ENCODE measurements around the gene ELOVL3. TPM values are rescaled to one million over a fixed set of nuclear protein-coding genes. Genes with fewer than 3 reads are reported as not detected.

Gene ELOVL3
- total RNA-seq, 1 experiment from 2014 or later: 0.17 TPM

DNA sequence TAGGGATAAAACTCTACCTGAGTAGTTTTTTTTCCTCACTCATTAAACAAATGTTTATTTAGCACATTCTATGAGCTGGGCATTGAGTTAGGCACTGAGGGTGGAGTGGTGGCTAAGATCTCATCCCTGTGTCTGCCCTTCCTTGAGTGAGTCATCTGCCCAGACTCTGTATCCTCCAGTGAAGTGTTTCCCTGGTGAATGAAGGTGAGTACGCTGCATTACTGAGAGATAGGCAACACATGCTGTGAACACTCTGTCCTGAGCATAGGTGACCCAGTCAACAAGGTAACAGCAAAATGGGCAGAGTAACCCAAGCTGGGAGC, 9.5 kb downstream of the ELOVL3 start:
- peaks cover 98% of the 10 kb centered on the region for H3K27me3 Mint-ChIP-seq (ENCODE audit: low read depth)
- ChIA-PET POLR2A (no interaction called here), CTCF (interaction anchor here (1.0 to 18.9 kb wide), 6 partner anchors 9 to 164 kb away, joined by 3 to 906 read pairs (median 4); partner anchors contain the start of genes ELOVL3 and GBF1)
- H3K27ac Mint-ChIP-seq: no peak overlapping the region
- TF ChIP-seq, protein P1, sequence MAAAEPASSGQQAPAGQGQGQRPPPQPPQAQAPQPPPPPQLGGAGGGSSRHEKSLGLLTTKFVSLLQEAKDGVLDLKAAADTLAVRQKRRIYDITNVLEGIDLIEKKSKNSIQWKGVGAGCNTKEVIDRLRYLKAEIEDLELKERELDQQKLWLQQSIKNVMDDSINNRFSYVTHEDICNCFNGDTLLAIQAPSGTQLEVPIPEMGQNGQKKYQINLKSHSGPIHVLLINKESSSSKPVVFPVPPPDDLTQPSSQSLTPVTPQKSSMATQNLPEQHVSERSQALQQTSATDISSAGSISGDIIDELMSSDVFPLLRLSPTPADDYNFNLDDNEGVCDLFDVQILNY (CRISPR knock-in tag; IDR thresholded peaks at IDR 0.05): no peak
- TF ChIP-seq ELF4 (CRISPR knock-in tag; IDR thresholded peaks at IDR 0.05; ENCODE audit: low read depth) (no peak), TCF7 (CRISPR knock-in tag; IDR thresholded peaks at IDR 0.05; ENCODE audit: low read depth) (no peak), MYBL2 (CRISPR knock-in tag; IDR thresholded peaks at IDR 0.05) (no peak), EMX1 (CRISPR knock-in tag; IDR thresholded peaks at IDR 0.05) (no peak)
- TF ChIP-seq, protein P2, sequence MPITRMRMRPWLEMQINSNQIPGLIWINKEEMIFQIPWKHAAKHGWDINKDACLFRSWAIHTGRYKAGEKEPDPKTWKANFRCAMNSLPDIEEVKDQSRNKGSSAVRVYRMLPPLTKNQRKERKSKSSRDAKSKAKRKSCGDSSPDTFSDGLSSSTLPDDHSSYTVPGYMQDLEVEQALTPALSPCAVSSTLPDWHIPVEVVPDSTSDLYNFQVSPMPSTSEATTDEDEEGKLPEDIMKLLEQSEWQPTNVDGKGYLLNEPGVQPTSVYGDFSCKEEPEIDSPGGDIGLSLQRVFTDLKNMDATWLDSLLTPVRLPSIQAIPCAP (CRISPR knock-in tag; IDR thresholded peaks at IDR 0.05): no peak
- TF ChIP-seq, protein P3, sequence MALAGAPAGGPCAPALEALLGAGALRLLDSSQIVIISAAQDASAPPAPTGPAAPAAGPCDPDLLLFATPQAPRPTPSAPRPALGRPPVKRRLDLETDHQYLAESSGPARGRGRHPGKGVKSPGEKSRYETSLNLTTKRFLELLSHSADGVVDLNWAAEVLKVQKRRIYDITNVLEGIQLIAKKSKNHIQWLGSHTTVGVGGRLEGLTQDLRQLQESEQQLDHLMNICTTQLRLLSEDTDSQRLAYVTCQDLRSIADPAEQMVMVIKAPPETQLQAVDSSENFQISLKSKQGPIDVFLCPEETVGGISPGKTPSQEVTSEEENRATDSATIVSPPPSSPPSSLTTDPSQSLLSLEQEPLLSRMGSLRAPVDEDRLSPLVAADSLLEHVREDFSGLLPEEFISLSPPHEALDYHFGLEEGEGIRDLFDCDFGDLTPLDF (CRISPR knock-in tag; IDR thresholded peaks at IDR 0.05): no peak
- H3K36me3 Mint-ChIP-seq: no peaks in the 10 kb centered on the region
- H3K4me3 Mint-ChIP-seq: no peak overlapping the region
- ATAC-seq (no peak), DNase-seq (ENCODE audit: low spot score) (no peak)
- peaks cover 4% of the 10 kb centered on the region for H3K4me1 Mint-ChIP-seq
- H3K9me3 Mint-ChIP-seq: no peaks in the 10 kb centered on the region

DNA sequence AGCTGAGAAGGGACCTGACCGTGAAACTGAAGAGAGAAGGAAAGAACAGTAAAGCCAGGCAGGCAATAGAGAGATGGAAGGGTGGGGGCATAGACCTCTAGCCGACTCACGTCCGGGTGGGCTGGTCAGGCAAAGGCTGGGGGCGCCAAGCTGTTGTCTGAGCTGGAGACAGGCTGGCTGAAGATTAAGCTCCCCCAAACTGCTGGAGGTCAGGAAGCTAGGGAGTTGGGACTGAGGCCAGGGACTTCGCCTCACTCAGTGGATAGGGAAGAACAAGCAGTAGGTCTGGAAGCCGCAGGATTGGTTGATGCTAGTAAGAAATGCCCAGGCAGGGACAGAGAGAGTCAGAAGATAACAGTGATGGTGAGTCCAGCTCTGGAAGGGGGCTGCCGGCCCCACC, 9.9 kb downstream of the ELOVL3 start:
- POLR2A ChIA-PET: no interaction called here
- DNase-seq (ENCODE audit: low spot score) (no peak), ATAC-seq (no peak)
- Mint-ChIP-seq H3K4me1 (peaks cover 6% of the 10 kb centered on the region), H3K36me3 (no peaks in the 10 kb centered on the region), H3K27me3 (ENCODE audit: low read depth) (peaks cover 98% of the 10 kb centered on the region), H3K9me3 (no peaks in the 10 kb centered on the region), H3K4me3 (no peak overlapping the region), H3K27ac (no peak overlapping the region)
- TF ChIP-seq JAZF1 (CRISPR knock-in tag; IDR thresholded peaks at IDR 0.05): no peak
- TF ChIP-seq, protein P4, sequence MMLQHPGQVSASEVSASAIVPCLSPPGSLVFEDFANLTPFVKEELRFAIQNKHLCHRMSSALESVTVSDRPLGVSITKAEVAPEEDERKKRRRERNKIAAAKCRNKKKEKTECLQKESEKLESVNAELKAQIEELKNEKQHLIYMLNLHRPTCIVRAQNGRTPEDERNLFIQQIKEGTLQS (CRISPR knock-in tag; conservative IDR thresholded peaks at IDR 0.05): no peak
- TF ChIP-seq, protein P5, sequence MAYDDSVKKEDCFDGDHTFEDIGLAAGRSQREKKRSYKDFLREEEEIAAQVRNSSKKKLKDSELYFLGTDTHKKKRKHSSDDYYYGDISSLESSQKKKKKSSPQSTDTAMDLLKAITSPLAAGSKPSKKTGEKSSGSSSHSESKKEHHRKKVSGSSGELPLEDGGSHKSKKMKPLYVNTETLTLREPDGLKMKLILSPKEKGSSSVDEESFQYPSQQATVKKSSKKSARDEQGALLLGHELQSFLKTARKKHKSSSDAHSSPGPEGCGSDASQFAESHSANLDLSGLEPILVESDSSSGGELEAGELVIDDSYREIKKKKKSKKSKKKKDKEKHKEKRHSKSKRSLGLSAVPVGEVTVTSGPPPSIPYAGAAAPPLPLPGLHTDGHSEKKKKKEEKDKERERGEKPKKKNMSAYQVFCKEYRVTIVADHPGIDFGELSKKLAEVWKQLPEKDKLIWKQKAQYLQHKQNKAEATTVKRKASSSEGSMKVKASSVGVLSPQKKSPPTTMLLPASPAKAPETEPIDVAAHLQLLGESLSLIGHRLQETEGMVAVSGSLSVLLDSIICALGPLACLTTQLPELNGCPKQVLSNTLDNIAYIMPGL (CRISPR knock-in tag; IDR thresholded peaks at IDR 0.05): no peak
- CTCF ChIA-PET: interaction anchor here (1.0 to 18.9 kb wide), 4 partner anchors 9 to 113 kb away, joined by 3 to 906 read pairs (median 4); partner anchors contain the start of genes ELOVL3 and GBF1

DNA sequence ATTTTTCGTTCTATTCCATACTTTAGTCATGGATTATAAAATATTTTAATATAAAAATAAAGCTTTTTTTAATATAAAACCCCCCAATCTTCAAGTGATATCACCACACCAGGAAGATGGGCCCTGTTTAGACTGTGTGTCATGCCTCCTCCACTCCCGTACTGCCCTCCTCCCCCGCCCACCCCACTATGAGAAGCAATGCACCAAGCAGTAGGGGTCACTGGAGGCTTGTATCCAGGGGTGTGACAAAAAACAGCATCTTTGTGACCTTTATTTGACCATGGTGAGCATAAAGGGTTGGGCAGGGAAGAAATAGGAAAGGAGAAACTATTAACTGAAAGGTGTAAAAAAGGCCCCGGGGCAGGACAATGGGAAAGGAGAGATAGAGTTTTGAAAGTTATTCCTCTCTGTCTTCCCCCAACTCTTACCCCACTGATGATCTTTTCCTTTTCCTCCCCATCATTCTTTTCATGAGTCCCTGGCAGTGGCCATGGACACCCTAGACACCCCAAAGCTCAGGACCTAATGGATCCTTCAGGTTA, 11.7 kb downstream of the ELOVL3 start:
- no peak for ATAC-seq
- peaks cover 11% of the 10 kb centered on the region for H3K4me1 Mint-ChIP-seq
- no peak overlapping the region for H3K4me3 Mint-ChIP-seq
- no peak for DNase-seq (ENCODE audit: low spot score)
- peaks cover 98% of the 10 kb centered on the region for H3K27me3 Mint-ChIP-seq (ENCODE audit: low read depth)
- H3K9me3 Mint-ChIP-seq: no peaks in the 10 kb centered on the region
- ChIA-PET CTCF (interaction anchor here (0.6 to 18.9 kb wide), 3 partner anchors 7 to 112 kb away, joined by 3 to 906 read pairs (median 130); no protein-coding TSS in a partner anchor), POLR2A (no interaction called here)
- no peaks in the 10 kb centered on the region for H3K36me3 Mint-ChIP-seq
- H3K27ac Mint-ChIP-seq: no peak overlapping the region
- TF ChIP-seq, protein P6, sequence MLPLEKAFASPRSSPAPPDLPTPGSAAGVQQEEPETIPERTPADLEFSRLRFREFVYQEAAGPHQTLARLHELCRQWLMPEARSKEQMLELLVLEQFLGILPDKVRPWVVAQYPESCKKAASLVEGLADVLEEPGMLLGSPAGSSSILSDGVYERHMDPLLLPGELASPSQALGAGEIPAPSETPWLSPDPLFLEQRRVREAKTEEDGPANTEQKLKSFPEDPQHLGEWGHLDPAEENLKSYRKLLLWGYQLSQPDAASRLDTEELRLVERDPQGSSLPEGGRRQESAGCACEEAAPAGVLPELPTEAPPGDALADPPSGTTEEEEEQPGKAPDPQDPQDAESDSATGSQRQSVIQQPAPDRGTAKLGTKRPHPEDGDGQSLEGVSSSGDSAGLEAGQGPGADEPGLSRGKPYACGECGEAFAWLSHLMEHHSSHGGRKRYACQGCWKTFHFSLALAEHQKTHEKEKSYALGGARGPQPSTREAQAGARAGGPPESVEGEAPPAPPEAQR (CRISPR knock-in tag; IDR thresholded peaks at IDR 0.05): no peak
- no peak for TF ChIP-seq ATF1 (CRISPR knock-in tag; IDR thresholded peaks at IDR 0.05)
- TF ChIP-seq, protein P2 (CRISPR knock-in tag; IDR thresholded peaks at IDR 0.05): no peak
- TF ChIP-seq, protein P7, sequence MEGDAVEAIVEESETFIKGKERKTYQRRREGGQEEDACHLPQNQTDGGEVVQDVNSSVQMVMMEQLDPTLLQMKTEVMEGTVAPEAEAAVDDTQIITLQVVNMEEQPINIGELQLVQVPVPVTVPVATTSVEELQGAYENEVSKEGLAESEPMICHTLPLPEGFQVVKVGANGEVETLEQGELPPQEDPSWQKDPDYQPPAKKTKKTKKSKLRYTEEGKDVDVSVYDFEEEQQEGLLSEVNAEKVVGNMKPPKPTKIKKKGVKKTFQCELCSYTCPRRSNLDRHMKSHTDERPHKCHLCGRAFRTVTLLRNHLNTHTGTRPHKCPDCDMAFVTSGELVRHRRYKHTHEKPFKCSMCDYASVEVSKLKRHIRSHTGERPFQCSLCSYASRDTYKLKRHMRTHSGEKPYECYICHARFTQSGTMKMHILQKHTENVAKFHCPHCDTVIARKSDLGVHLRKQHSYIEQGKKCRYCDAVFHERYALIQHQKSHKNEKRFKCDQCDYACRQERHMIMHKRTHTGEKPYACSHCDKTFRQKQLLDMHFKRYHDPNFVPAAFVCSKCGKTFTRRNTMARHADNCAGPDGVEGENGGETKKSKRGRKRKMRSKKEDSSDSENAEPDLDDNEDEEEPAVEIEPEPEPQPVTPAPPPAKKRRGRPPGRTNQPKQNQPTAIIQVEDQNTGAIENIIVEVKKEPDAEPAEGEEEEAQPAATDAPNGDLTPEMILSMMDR (IDR thresholded peaks at IDR 0.05): no peak
- no peak for TF ChIP-seq ZNF416 (CRISPR knock-in tag; IDR thresholded peaks at IDR 0.05)
- TF ChIP-seq RELA (CRISPR knock-in tag; IDR thresholded peaks at IDR 0.05; ENCODE audit: borderline replicate concordance): no peak
- no peak for TF ChIP-seq TCF7 (CRISPR knock-in tag; IDR thresholded peaks at IDR 0.05; ENCODE audit: low read depth)
- TF ChIP-seq, protein P8, sequence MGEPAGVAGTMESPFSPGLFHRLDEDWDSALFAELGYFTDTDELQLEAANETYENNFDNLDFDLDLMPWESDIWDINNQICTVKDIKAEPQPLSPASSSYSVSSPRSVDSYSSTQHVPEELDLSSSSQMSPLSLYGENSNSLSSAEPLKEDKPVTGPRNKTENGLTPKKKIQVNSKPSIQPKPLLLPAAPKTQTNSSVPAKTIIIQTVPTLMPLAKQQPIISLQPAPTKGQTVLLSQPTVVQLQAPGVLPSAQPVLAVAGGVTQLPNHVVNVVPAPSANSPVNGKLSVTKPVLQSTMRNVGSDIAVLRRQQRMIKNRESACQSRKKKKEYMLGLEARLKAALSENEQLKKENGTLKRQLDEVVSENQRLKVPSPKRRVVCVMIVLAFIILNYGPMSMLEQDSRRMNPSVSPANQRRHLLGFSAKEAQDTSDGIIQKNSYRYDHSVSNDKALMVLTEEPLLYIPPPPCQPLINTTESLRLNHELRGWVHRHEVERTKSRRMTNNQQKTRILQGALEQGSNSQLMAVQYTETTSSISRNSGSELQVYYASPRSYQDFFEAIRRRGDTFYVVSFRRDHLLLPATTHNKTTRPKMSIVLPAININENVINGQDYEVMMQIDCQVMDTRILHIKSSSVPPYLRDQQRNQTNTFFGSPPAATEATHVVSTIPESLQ (CRISPR knock-in tag; IDR thresholded peaks at IDR 0.05): no peak
- TF ChIP-seq, protein P9, sequence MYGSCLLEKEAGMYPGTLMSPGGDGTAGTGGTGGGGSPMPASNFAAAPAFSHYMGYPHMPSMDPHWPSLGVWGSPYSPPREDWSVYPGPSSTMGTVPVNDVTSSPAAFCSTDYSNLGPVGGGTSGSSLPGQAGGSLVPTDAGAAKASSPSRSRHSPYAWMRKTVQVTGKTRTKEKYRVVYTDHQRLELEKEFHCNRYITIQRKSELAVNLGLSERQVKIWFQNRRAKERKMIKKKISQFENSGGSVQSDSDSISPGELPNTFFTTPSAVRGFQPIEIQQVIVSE (CRISPR knock-in tag; IDR thresholded peaks at IDR 0.05; ENCODE audit: borderline replicate concordance): no peak
- no peak for TF ChIP-seq EMX1 (CRISPR knock-in tag; IDR thresholded peaks at IDR 0.05)
- TF ChIP-seq NFATC4 (CRISPR knock-in tag; IDR thresholded peaks at IDR 0.05): no peak
